ENCODE data around the gene PTPRT. TPM values are rescaled to one million over a fixed set of nuclear protein-coding genes. Genes with fewer than 3 reads are reported as not detected.

Gene PTPRT
- total and polyA plus RNA-seq, 2 of the 13 experiments (the other 11 are each of a cell fraction or from before 2014, with no cell fraction given): under 0.01 to 0.09 TPM

DNA sequence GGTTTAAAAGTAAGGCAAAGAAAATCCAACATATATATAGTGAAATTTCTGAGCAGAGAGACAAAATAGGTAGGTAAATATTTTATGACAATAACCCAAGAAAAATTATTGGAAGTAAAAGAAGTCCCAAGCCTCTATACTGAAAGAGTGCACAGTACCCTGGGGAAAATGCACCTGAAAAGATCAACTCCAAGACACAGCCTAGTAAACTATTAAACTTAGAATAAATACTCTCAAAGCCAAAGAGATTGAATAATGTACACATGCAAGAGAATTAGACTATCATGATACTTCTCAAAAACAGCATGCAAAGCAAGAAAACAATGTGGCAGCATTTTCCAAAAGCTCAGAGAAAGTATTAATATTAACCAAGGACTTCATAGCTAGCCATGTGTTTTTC is 894.7 kb downstream of the PTPRT start:
- Histone ChIP-seq H3K9ac (ENCODE audit: insufficient read depth, low read depth, low read length) (no peak overlapping the region), H3K79me2 (ENCODE audit: insufficient read depth, low read length) (no peaks in the 10 kb centered on the region), H2AFZ (ENCODE audit: low read length) (no peak overlapping the region), H4K20me1 (ENCODE audit: insufficient read depth, low read length) (no peaks in the 10 kb centered on the region), H3K4me3 (replicated peaks in 1 of 3; ENCODE audit: insufficient read depth in 1 of 3, low read depth in 2 of 3, low read length in 3 of 3) (no peak overlapping the region), H3K4me2 (ENCODE audit: low read depth, low read length) (no peak overlapping the region), H3K27ac (ENCODE audit: extremely low read length, insufficient read depth, low read length) (no peak overlapping the region), H3K36me3 (replicated peaks in 1 of 2; ENCODE audit: control insufficient read depth in 1 of 2, insufficient read depth in 2 of 2, low read length in 2 of 2) (no peaks in the 10 kb centered on the region), H3K4me1 (ENCODE audit: insufficient read depth, low read length) (no peaks in the 10 kb centered on the region), H3K27me3 (ENCODE audit: control insufficient read depth in 1 of 2, insufficient read depth in 2 of 2, low read length in 2 of 2) (no peaks in the 10 kb centered on the region), H3K9me3 (ENCODE audit: low read length) (peaks cover 42% of the 10 kb centered on the region)
- ChIA-PET CTCF (ENCODE audit: low intra/inter-chr PET ratio, low total read pairs) (no interaction called here), POLR2A (no interaction called here)
- DNase-seq (ENCODE audit: low spot score) (no peak), ATAC-seq (no peak), FAIRE-seq (no peak)
- BruUV-seq (replicated peaks): no TSS peak
- intact Hi-C loops (cut with micrococcal nuclease; ENCODE audit: unreplicated experiment): no loop called here
- in situ Hi-C loops (cut with HindIII; ENCODE audit: extremely low pct_ligation_motif_present, low pct_unique_long_range_greater_than_20kb): no loop called here
- TF ChIP-seq MIER3 (CRISPR knock-in tag; IDR thresholded peaks at IDR 0.05; ENCODE audit: borderline replicate concordance) (no peak), SP140L (CRISPR knock-in tag; IDR thresholded peaks at IDR 0.05; ENCODE audit: borderline replicate concordance) (no peak), PITX1 (CRISPR knock-in tag; IDR thresholded peaks at IDR 0.05) (no peak), NRL (CRISPR knock-in tag; IDR thresholded peaks at IDR 0.05; ENCODE audit: borderline replicate concordance) (no peak), ZNF841 (CRISPR knock-in tag; IDR thresholded peaks at IDR 0.05; ENCODE audit: borderline replicate concordance) (no peak), HNRNPK (IDR thresholded peaks at IDR 0.05; ENCODE audit: low read depth, low read length, poor library complexity, severe bottlenecking) (no peak), CCAR2 (optimal IDR thresholded peaks at IDR 0.05; ENCODE audit: low read depth, low read length) (no peak), MLLT10 (CRISPR knock-in tag; IDR thresholded peaks at IDR 0.05) (no peak), HNRNPUL1 (IDR thresholded peaks at IDR 0.05; ENCODE audit: low read depth, low read length) (no peak)
- TF ChIP-seq, protein P1, sequence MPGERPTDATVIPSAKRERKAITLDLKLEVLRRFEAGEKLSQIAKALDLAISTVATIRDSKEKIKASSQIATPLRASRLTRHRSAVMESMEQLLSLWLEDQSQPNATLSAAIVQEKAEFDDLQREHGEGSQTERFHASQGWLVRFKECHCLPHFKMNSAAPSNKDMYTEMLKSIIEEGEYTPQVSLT (CRISPR knock-in tag; IDR thresholded peaks at IDR 0.05; ENCODE audit: borderline replicate concordance, low read depth): no peak
- TF ChIP-seq, protein P2, sequence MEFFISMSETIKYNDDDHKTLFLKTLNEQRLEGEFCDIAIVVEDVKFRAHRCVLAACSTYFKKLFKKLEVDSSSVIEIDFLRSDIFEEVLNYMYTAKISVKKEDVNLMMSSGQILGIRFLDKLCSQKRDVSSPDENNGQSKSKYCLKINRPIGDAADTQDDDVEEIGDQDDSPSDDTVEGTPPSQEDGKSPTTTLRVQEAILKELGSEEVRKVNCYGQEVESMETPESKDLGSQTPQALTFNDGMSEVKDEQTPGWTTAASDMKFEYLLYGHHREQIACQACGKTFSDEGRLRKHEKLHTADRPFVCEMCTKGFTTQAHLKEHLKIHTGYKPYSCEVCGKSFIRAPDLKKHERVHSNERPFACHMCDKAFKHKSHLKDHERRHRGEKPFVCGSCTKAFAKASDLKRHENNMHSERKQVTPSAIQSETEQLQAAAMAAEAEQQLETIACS (CRISPR knock-in tag; IDR thresholded peaks at IDR 0.05): no peak
- TF ChIP-seq, protein P3, sequence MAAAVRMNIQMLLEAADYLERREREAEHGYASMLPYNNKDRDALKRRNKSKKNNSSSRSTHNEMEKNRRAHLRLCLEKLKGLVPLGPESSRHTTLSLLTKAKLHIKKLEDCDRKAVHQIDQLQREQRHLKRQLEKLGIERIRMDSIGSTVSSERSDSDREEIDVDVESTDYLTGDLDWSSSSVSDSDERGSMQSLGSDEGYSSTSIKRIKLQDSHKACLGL (CRISPR knock-in tag; IDR thresholded peaks at IDR 0.05): no peak
